GM19455 (cell line): Measurements from ENCODE around the gene TDRD7.

Experiments used
- ATAC-seq: cut with Tn5 transposase; IDR thresholded peaks from one replicate; pipeline ENCODE4 v1.9.1; 2021; ENCODE audit not compliant: unreplicated experiment

The TDRD7 gene

GRCh38 chr9:97525451-97525850, 113.6 kb downstream of the TDRD7 start:
- ATAC-seq = no peak

- no peak for ATAC-seq
These were observed 115.1 kb downstream of the TDRD7 start for GRCh38 chr9:97526895-97527575.

DNA sequence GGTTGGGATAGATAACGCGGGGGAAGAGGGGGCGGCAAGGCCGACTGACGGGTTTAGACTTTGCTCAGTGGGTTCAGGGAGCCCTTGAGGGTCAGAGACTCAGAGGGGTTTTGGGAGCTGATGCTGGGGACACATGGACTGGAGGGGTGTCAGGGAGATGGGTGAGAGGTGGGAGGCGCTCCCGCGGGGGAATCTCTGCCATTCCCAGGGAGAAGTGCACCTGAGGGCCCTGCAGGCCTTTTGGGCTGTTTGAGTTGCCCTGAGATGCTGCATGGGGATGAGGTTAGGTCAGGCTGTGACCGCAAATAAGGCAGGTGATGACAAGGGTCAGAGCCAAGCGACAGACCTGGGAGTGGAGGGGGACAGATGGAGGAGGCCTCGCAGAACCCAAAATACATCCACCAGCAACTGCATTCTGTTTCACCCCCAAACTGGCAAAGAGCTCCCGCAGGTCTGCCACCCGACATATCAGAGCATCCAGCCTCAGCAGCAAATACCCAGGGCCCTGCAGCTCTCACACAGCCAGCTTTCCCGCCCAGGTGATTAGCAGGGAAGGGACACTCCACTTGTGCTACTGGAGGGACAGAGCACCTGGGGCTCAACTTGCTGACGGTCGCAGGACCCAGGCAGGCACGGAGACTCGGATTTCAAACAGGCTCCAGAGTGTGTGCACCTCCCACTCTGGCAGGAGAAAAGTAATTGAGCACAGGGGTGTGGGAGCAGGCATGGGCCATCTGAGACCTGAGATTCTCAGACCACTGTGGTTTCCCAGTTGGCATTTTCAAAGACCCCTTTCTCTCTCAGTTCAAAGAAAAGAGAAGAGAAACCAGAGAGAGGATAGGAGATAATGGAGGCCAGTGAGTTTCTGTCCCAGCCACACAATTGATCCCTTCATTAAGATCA, 116.0 kb downstream of the TDRD7 start:
- no peak for ATAC-seq

DNA sequence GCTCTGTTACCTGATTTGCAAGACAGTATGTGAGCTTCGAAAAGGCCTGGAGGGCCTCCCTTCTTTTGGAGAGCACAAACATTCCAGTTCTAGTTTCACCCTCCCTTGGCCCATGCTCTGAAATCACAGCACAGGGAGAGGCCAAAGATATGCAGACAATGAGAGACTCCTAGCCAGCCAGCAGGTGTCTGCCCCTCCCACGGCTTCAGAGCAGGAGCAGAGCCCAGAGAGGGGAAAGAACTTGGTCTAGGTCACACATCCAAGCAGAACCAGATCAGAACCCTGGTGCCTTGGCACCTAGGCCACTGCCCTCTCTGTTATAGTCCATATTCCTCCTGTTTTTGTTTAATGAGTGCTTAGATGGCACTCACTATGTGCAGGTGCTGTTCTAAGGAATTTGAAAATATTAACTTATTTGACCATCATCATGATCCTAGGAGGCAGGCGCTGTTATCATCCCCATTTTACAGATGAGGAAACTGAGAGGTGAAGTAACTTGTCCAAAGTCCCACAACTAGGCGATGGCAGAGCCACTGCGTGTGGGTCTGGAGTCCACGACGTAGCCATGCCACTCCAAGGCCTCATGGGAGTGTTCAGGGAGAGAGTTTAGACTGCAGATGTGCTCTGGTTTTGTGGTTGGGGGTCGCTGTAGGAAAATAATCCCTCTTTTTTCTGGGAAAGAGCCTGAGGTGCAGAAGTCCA, 116.8 kb downstream of the TDRD7 start:
- ATAC-seq = no peak

- peak; percentile 80 for ATAC-seq
These were observed 117.6 kb downstream of the TDRD7 start for GRCh38 chr9:97529363-97530076.

- no peak for ATAC-seq
These were observed 120.0 kb downstream of the TDRD7 start for GRCh38 chr9:97531888-97532376.

DNA sequence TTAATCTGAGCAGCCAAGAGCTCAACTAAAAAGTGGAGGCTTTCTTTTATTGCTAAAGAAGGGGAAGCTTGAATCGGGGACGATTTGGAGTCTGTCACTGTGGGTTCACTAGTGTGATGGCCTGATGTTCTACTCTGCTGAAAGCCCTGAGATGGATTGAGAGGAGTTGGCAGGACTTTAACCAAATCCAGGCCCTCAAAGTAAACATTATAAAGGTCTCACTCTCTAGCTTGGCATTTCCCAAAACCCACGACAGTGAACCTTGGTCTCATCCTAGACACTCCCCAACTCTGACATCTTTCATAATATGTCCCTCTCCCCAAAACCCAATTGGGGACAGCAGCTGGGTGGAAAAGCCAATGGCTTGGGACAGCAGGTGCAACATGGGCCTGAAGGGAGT, 122.3 kb downstream of the TDRD7 start:
- ATAC-seq = no peak

GRCh38 chr9:97534961-97535594, 123.2 kb downstream of the TDRD7 start:
- no peak for ATAC-seq

GRCh38 chr9:97535771-97536170, 123.9 kb downstream of the TDRD7 start:
- no peak for ATAC-seq

GRCh38 chr9:97536480-97536879, 124.6 kb downstream of the TDRD7 start:
- ATAC-seq = no peak

DNA sequence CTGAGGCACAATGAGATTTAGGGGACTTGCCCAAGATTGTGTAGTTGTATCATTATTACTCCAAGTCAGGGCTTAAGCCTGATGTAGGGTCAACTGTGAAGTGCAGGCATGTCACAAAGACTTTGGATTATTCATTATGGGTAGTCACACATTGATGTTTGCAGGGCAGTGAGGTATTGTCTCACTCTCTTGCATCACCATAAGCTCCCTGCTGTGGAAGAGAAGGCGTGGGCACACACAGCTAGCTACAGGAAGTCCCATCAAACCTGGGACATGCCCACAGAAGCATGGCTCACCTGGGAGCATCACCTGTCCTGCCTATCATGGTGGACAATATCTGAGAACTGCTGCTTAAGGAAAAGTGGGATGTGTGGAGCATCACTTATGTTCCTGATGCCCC, 131.7 kb downstream of the TDRD7 start:
- no peak for ATAC-seq

- ATAC-seq = no peak
These were observed 133.6 kb downstream of the TDRD7 start for GRCh38 chr9:97545486-97545885.
